ENCODE results near the gene GRK5. TPM values are rescaled to one million over a fixed set of nuclear protein-coding genes. Genes with fewer than 3 reads are reported as not detected.

The GRK5 gene
- total RNA-seq, 1 experiment from 2014 or later: 1.2 TPM

- no peaks in the 10 kb centered on the region for H3K4me1 ChIP-seq (ENCODE audit: insufficient read depth, low read length)
- H3K23ac ChIP-seq (ENCODE audit: insufficient read length, low read depth, low read length): no peak overlapping the region
- Mint-ChIP-seq H3K4me1 (peaks cover 4 to 12% of the 10 kb centered on the region in 2 experiments; a peak in 3 of 4 replicates), H3K9me3 (peaks cover 5 to 9% of the 10 kb centered on the region in 2 experiments; a peak in 4 of 5 replicates), H3K4me3 (no peak overlapping the region), H3K27ac (no peak overlapping the region), H3K36me3 (ENCODE audit: insufficient read depth in 1 of 3, low read depth in 3 of 3) (0 out of 7 replicates have a peak, but pooled peaks cover 0 to 1% (median 0%) of the 10 kb centered on the region in 3 experiments), H3K27me3 (ENCODE audit: low read depth) (no peaks in the 10 kb centered on the region; the same call in 1 of the 2 replicates)
- H2BK120ac ChIP-seq (ENCODE audit: low read depth, low read length, poor library complexity, severe bottlenecking): no peak overlapping the region
- H3K27ac ChIP-seq (ENCODE audit: insufficient read length, low read depth, low read length): no peak overlapping the region
- H4K8ac ChIP-seq (replicated peaks; ENCODE audit: insufficient read length, low read depth, low read length): no peak overlapping the region
- no peaks in the 10 kb centered on the region for H3K9me3 ChIP-seq (ENCODE audit: control insufficient read depth, low read depth, low read length)
- no peaks in the 10 kb centered on the region for H3K27me3 ChIP-seq (ENCODE audit: insufficient read depth, low read length)
- H3K14ac ChIP-seq (ENCODE audit: insufficient read depth, low read length): no peak overlapping the region; the same call in 1 of the 2 replicates
- H2BK20ac ChIP-seq (ENCODE audit: low read depth, low read length, poor library complexity, severe bottlenecking): no peak overlapping the region
- H3K79me1 ChIP-seq (ENCODE audit: insufficient read depth, low read depth, low read length, poor library complexity, severe bottlenecking): no peaks in the 10 kb centered on the region
- H3K9ac ChIP-seq (ENCODE audit: extremely low read depth, insufficient read length, low read length): no peak overlapping the region
- no peak overlapping the region for H3K56ac ChIP-seq (ENCODE audit: insufficient read length, low read depth, low read length)
- no peak overlapping the region for H2BK15ac ChIP-seq (ENCODE audit: low read depth, low read length)
- no peaks in the 10 kb centered on the region for H4K20me1 ChIP-seq (ENCODE audit: control insufficient read depth, insufficient read depth, insufficient read length)
- H2AK5ac ChIP-seq (ENCODE audit: insufficient read length, low read length): no peak overlapping the region
- H3K79me2 ChIP-seq (ENCODE audit: insufficient read depth, low read length): no peaks in the 10 kb centered on the region
- no peak for TF ChIP-seq CTCF (conservative IDR thresholded peaks at IDR 0.05)
- no peak overlapping the region for H2AFZ ChIP-seq (ENCODE audit: low read length)
- no peak overlapping the region for H3K4me2 ChIP-seq (ENCODE audit: insufficient read depth, insufficient read length, low read length)
- no peak overlapping the region for H4K5ac ChIP-seq (ENCODE audit: insufficient read length, low read depth, low read length)
- H3K18ac ChIP-seq (ENCODE audit: insufficient read length, low read depth, low read length): no peak overlapping the region
- H2BK12ac ChIP-seq (ENCODE audit: insufficient read length, low read depth, low read length): no peak overlapping the region
- H4K91ac ChIP-seq (ENCODE audit: insufficient read length, low read depth, low read length): no peak overlapping the region
- no peak overlapping the region for H3K4ac ChIP-seq (ENCODE audit: low read depth, low read length)
- no peaks in the 10 kb centered on the region for H3K23me2 ChIP-seq (ENCODE audit: insufficient read length, low read depth, low read length, poor library complexity, severe bottlenecking)
- DNase-seq: no peak
- WGBS (ENCODE audit: extremely low coverage, insufficient read length, low lambda C conversion rate): no CpG with 5 or more reads among the region's 5 CpGs
- no peak overlapping the region for H3T11ph ChIP-seq (ENCODE audit: low read length)
- no peak overlapping the region for H2BK5ac ChIP-seq (ENCODE audit: insufficient read length, low read length)
These were observed 140.7 kb downstream of the GRK5 start for GRCh38 chr10:119348106-119348505.

All from H9 (cell line).